Measurements from ENCODE around the gene SESN3.
A peak's percentile ranks its signal among the peaks of the same experiment; 100 is the strongest.

SESN3 gene

GRCh38 chr11:95248666-95249467 is 17.9 kb upstream of the SESN3 start:
- DNase-seq = no peak

GRCh38 chr11:95247883-95248282 is 16.9 kb upstream of the SESN3 start:
- DNase-seq = no peak

- no peak for DNase-seq
Measured at GRCh38 chr11:95247127-95247684, 16.2 kb upstream of the SESN3 start.

- no peak for DNase-seq
Measured at GRCh38 chr11:95245581-95245980, 14.6 kb upstream of the SESN3 start.

GRCh38 chr11:95245038-95245437 is 14.0 kb upstream of the SESN3 start:
- no peak for DNase-seq

- no peak for DNase-seq
Measured at GRCh38 chr11:95243673-95244072, 12.7 kb upstream of the SESN3 start.

GRCh38 chr11:95242845-95243605 is 12.0 kb upstream of the SESN3 start:
- no peak for DNase-seq

- no peak for DNase-seq
Measured at GRCh38 chr11:95242091-95242844, 11.3 kb upstream of the SESN3 start.

- no peak for DNase-seq
Measured at GRCh38 chr11:95241681-95242081, 10.7 kb upstream of the SESN3 start.

GRCh38 chr11:95239871-95240649 is 9.1 kb upstream of the SESN3 start:
- DNase-seq = no peak

- no peak for DNase-seq
Measured at GRCh38 chr11:95232666-95233065, 1.7 kb upstream of the SESN3 start.

- peak; percentile 76 for DNase-seq
Measured at GRCh38 chr11:95231881-95232605, 1.0 kb upstream of the SESN3 start.

GRCh38 chr11:95230810-95231126 is 234 bp downstream of the SESN3 start:
- DNase-seq = no peak

- DNase-seq = peak; percentile 23
Measured at GRCh38 chr11:95229993-95230809, 801 bp downstream of the SESN3 start.

GRCh38 chr11:95229199-95229992 is 1.6 kb downstream of the SESN3 start:
- DNase-seq = no peak

GRCh38 chr11:95228081-95228749 is 2.8 kb downstream of the SESN3 start:
- DNase-seq = no peak

GRCh38 chr11:95227060-95227459 is 3.9 kb downstream of the SESN3 start:
- peak; percentile 25 for DNase-seq

- no peak for DNase-seq
Measured at GRCh38 chr11:95222817-95223216, 8.2 kb downstream of the SESN3 start.

GRCh38 chr11:95219599-95219998 is 11.4 kb downstream of the SESN3 start:
- no peak for DNase-seq

All from CD4-positive, alpha-beta T cell treated with Interleukin-10 for 1 hour (primary cell).